ENCODE measurements around the gene GNAT1. TPM values are rescaled to one million over a fixed set of nuclear protein-coding genes. Genes with fewer than 3 reads are reported as not detected.

The GNAT1 gene
- total RNA-seq, 2 experiments from 2014 or later: not detected

- DNase-seq (ENCODE audit: low spot score): no peak
- Histone ChIP-seq H3K4me2 (ENCODE audit: low read length) (no peak overlapping the region), H3K4me3 (ENCODE audit: low read depth, low read length, poor library complexity, severe bottlenecking) (no peak overlapping the region), H4K20me1 (ENCODE audit: insufficient read depth, low read length) (no peaks in the 10 kb centered on the region), H3K79me2 (ENCODE audit: insufficient read depth, low read depth, low read length) (no peaks in the 10 kb centered on the region), H3K4me1 (ENCODE audit: insufficient read depth, low read length, poor library complexity, severe bottlenecking) (no peaks in the 10 kb centered on the region), H3K9me2 (ENCODE audit: insufficient read depth, low read length) (no peaks in the 10 kb centered on the region), H2AFZ (ENCODE audit: low read length) (no peak overlapping the region), H3K36me3 (ENCODE audit: insufficient read depth, low read length) (no peaks in the 10 kb centered on the region), H3K27ac (ENCODE audit: low read depth, low read length, poor library complexity, severe bottlenecking) (no peak overlapping the region), H3K9me3 (ENCODE audit: low read length) (no peaks in the 10 kb centered on the region)
- ChIA-PET POLR2A (interaction anchor here (0.6 kb wide), 1 partner anchor 74 kb away, joined by 4 read pairs; no protein-coding TSS in a partner anchor), CTCF (ENCODE audit: unreplicated experiment) (no interaction called here)
- intact Hi-C loops (cut with micrococcal nuclease; ENCODE audit: unreplicated experiment): no loop called here
- TF ChIP-seq EZH2phosphoT487 (IDR thresholded peaks at IDR 0.05; ENCODE audit: borderline replicate concordance, low read depth, low read length) (no peak), CTCF (conservative IDR thresholded peaks at IDR 0.05; ENCODE audit: low read length) (no peak)
- no TSS peak for BruUV-seq (replicated peaks)
Measured at GRCh38 chr3:50163572-50164455, 27.6 kb upstream of the GNAT1 start.

GRCh38 chr3:50164481-50164880 is 26.9 kb upstream of the GNAT1 start:
- Histone ChIP-seq H3K4me1 (ENCODE audit: insufficient read depth, low read length, poor library complexity, severe bottlenecking) (no peaks in the 10 kb centered on the region), H4K20me1 (ENCODE audit: insufficient read depth, low read length) (no peaks in the 10 kb centered on the region), H3K36me3 (ENCODE audit: insufficient read depth, low read length) (no peaks in the 10 kb centered on the region), H3K79me2 (ENCODE audit: insufficient read depth, low read depth, low read length) (no peaks in the 10 kb centered on the region), H3K27ac (ENCODE audit: low read depth, low read length, poor library complexity, severe bottlenecking) (no peak overlapping the region), H2AFZ (ENCODE audit: low read length) (no peak overlapping the region), H3K4me2 (ENCODE audit: low read length) (no peak overlapping the region), H3K4me3 (ENCODE audit: low read depth, low read length, poor library complexity, severe bottlenecking) (no peak overlapping the region), H3K9me2 (ENCODE audit: insufficient read depth, low read length) (no peaks in the 10 kb centered on the region), H3K9me3 (ENCODE audit: low read length) (no peaks in the 10 kb centered on the region)
- DNase-seq (ENCODE audit: low spot score): no peak
- intact Hi-C loops (cut with micrococcal nuclease; ENCODE audit: unreplicated experiment): no loop called here
- CTCF ChIA-PET (ENCODE audit: unreplicated experiment): no interaction called here
- BruUV-seq (replicated peaks): no TSS peak
- TF ChIP-seq EZH2phosphoT487 (IDR thresholded peaks at IDR 0.05; ENCODE audit: borderline replicate concordance, low read depth, low read length): no peak
- POLR2A ChIA-PET: no interaction called here

GRCh38 chr3:50164984-50165909 is 26.2 kb upstream of the GNAT1 start:
- Histone ChIP-seq H3K79me2 (ENCODE audit: insufficient read depth, low read depth, low read length) (no peaks in the 10 kb centered on the region), H3K4me3 (ENCODE audit: low read depth, low read length, poor library complexity, severe bottlenecking) (no peak overlapping the region), H4K20me1 (ENCODE audit: insufficient read depth, low read length) (no peaks in the 10 kb centered on the region), H3K4me1 (ENCODE audit: insufficient read depth, low read length, poor library complexity, severe bottlenecking) (no peaks in the 10 kb centered on the region), H3K9me2 (ENCODE audit: insufficient read depth, low read length) (no peaks in the 10 kb centered on the region), H3K36me3 (ENCODE audit: insufficient read depth, low read length) (no peaks in the 10 kb centered on the region), H3K9me3 (ENCODE audit: low read length) (no peaks in the 10 kb centered on the region), H3K27ac (ENCODE audit: low read depth, low read length, poor library complexity, severe bottlenecking) (no peak overlapping the region), H3K4me2 (ENCODE audit: low read length) (no peak overlapping the region), H2AFZ (ENCODE audit: low read length) (no peak overlapping the region)
- intact Hi-C loops (cut with micrococcal nuclease; ENCODE audit: unreplicated experiment): no loop called here
- BruUV-seq (replicated peaks): no TSS peak
- ChIA-PET POLR2A (no interaction called here), CTCF (ENCODE audit: unreplicated experiment) (no interaction called here)
- TF ChIP-seq CTCF (conservative IDR thresholded peaks at IDR 0.05; ENCODE audit: low read length) (no peak), EZH2phosphoT487 (IDR thresholded peaks at IDR 0.05; ENCODE audit: borderline replicate concordance, low read depth, low read length) (no peak)
- DNase-seq (ENCODE audit: low spot score): no peak

Measured in OCI-LY7 (cell line).